ENCODE measurements around the gene MT1A. TPM values are rescaled to one million over a fixed set of nuclear protein-coding genes. Genes with fewer than 3 reads are reported as not detected.
"Not testable (repeated sequence)": the region's sequence is repeated elsewhere in the genome, so short reads cannot be mapped to it uniquely, and the experiment has no call there.

MT1A gene
- total RNA-seq, 1 donor from 2014 or later, result not detected

- peaks cover 40 to 66% (median 59%) of the 10 kb centered on the region in 3 donors for H3K27me3 ChIP-seq (ENCODE audit: control insufficient read depth in 3 of 3, insufficient read depth in 3 of 3, low read length in 3 of 3)
- not testable (repeated sequence) for H3K4me3 ChIP-seq (ENCODE audit: low read length in 3 of 3); H3K9ac ChIP-seq (ENCODE audit: low read depth in 1 of 3, low read length in 3 of 3); H3K27ac ChIP-seq (ENCODE audit: low read depth, low read length); H3K36me3 ChIP-seq (ENCODE audit: control insufficient read depth in 3 of 3, insufficient read depth in 3 of 3, low read length in 3 of 3); H3K9me3 ChIP-seq (ENCODE audit: control insufficient read depth in 3 of 3, low read length in 3 of 3)
- peaks cover 5 to 11% (median 8%) of the 10 kb centered on the region in 3 donors for H3K4me1 ChIP-seq (ENCODE audit: control insufficient read depth in 3 of 3, insufficient read depth in 3 of 3, low read length in 3 of 3)
Observed at GRCh38 chr16:56665286-56666261, 27.1 kb downstream of the MT1A start.

- H3K9me3 ChIP-seq (ENCODE audit: control insufficient read depth in 3 of 3, low read length in 3 of 3), result no peaks in the 10 kb centered on the region
- peaks cover 30 to 55% (median 49%) of the 10 kb centered on the region in 3 donors for H3K27me3 ChIP-seq (ENCODE audit: control insufficient read depth in 3 of 3, insufficient read depth in 3 of 3, low read length in 3 of 3)
- H3K4me1 ChIP-seq (ENCODE audit: control insufficient read depth in 3 of 3, insufficient read depth in 3 of 3, low read length in 3 of 3), result peaks cover under 1 to 11% (median 8%) of the 10 kb centered on the region in 3 donors
- no peaks in the 10 kb centered on the region for H3K36me3 ChIP-seq (ENCODE audit: control insufficient read depth in 3 of 3, insufficient read depth in 3 of 3, low read length in 3 of 3)
- no peak within 1 kb of the TSS for H3K27ac ChIP-seq (ENCODE audit: low read depth, low read length)
- H3K4me3 ChIP-seq (ENCODE audit: low read length in 3 of 3), result peak within 1 kb of the TSS; percentile 22 to 48 (median 35)
- H3K9ac ChIP-seq (ENCODE audit: low read depth in 1 of 3, low read length in 3 of 3), result peak within 1 kb of the TSS in 2 of 3 donors; percentile 10 to 33
Observed at GRCh38 chr16:56667581-56668571, 29.4 kb downstream of the MT1A start, which contains the start of gene MT1G. Gene MT1G (minus strand): TSS chr16:56668065. CDS start chr16:56667993, 72 bp downstream.

- Histone ChIP-seq H3K27ac (ENCODE audit: low read depth, low read length) (no peak within 1 kb of the TSS), H3K36me3 (ENCODE audit: control insufficient read depth in 3 of 3, insufficient read depth in 3 of 3, low read length in 3 of 3) (no peaks in the 10 kb centered on the region), H3K4me1 (ENCODE audit: control insufficient read depth in 3 of 3, insufficient read depth in 3 of 3, low read length in 3 of 3) (peaks cover 0 to 13% (median 9%) of the 10 kb centered on the region in 3 donors), H3K9me3 (ENCODE audit: control insufficient read depth in 3 of 3, low read length in 3 of 3) (no peaks in the 10 kb centered on the region), H3K4me3 (ENCODE audit: low read length in 3 of 3) (no peak within 1 kb of the TSS), H3K27me3 (ENCODE audit: control insufficient read depth in 3 of 3, insufficient read depth in 3 of 3, low read length in 3 of 3) (peaks cover 26 to 49% (median 46%) of the 10 kb centered on the region in 3 donors), H3K9ac (ENCODE audit: low read depth in 1 of 3, low read length in 3 of 3) (no peak within 1 kb of the TSS)
Observed at GRCh38 chr16:56669005-56669839, 30.8 kb downstream of the MT1A start, which contains the start of gene MT1H. Gene MT1H (plus strand): TSS chr16:56669814. CDS start chr16:56669885, 71 bp downstream.

- Histone ChIP-seq H3K4me1 (ENCODE audit: control insufficient read depth in 3 of 3, insufficient read depth in 3 of 3, low read length in 3 of 3) (peaks cover 0 to 14% (median 10%) of the 10 kb centered on the region in 3 donors), H3K9me3 (ENCODE audit: control insufficient read depth in 3 of 3, low read length in 3 of 3) (no peaks in the 10 kb centered on the region), H3K36me3 (ENCODE audit: control insufficient read depth in 3 of 3, insufficient read depth in 3 of 3, low read length in 3 of 3) (no peaks in the 10 kb centered on the region), H3K27me3 (ENCODE audit: control insufficient read depth in 3 of 3, insufficient read depth in 3 of 3, low read length in 3 of 3) (peaks cover 26 to 43% (median 39%) of the 10 kb centered on the region in 3 donors), H3K27ac (ENCODE audit: low read depth, low read length) (no peak overlapping the region), H3K9ac (ENCODE audit: low read depth in 1 of 3, low read length in 3 of 3) (no peak overlapping the region), H3K4me3 (ENCODE audit: low read length in 3 of 3) (no peak overlapping the region)
Observed at GRCh38 chr16:56669840-56670619, 31.6 kb downstream of the MT1A start.

GRCh38 chr16:56670620-56670934 is 32.1 kb downstream of the MT1A start:
- Histone ChIP-seq H3K27me3 (ENCODE audit: control insufficient read depth in 3 of 3, insufficient read depth in 3 of 3, low read length in 3 of 3) (peaks cover 26 to 46% (median 39%) of the 10 kb centered on the region in 3 donors), H3K27ac (ENCODE audit: low read depth, low read length) (no peak overlapping the region)

GRCh38 chr16:56671691-56672090 is 33.2 kb downstream of the MT1A start:
- not testable (repeated sequence) for H3K4me3 ChIP-seq (ENCODE audit: low read length in 3 of 3); H3K27ac ChIP-seq (ENCODE audit: low read depth, low read length); H3K36me3 ChIP-seq (ENCODE audit: control insufficient read depth in 3 of 3, insufficient read depth in 3 of 3, low read length in 3 of 3); H3K9me3 ChIP-seq (ENCODE audit: control insufficient read depth in 3 of 3, low read length in 3 of 3); H3K9ac ChIP-seq (ENCODE audit: low read depth in 1 of 3, low read length in 3 of 3)
- H3K4me1 ChIP-seq (ENCODE audit: control insufficient read depth in 3 of 3, insufficient read depth in 3 of 3, low read length in 3 of 3), result peaks cover 0 to 14% (median 14%) of the 10 kb centered on the region in 3 donors
- peaks cover 24 to 43% (median 42%) of the 10 kb centered on the region in 3 donors for H3K27me3 ChIP-seq (ENCODE audit: control insufficient read depth in 3 of 3, insufficient read depth in 3 of 3, low read length in 3 of 3)

More at GRCh38 chr16:56670620-56670934, 32.1 kb downstream of the MT1A start:
- H3K4me1 ChIP-seq (ENCODE audit: control insufficient read depth in 3 of 3, insufficient read depth in 3 of 3, low read length in 3 of 3), result peaks cover 0 to 14% (median 10%) of the 10 kb centered on the region in 3 donors
- no peak overlapping the region for H3K9ac ChIP-seq (ENCODE audit: low read depth in 1 of 3, low read length in 3 of 3)
- H3K4me3 ChIP-seq (ENCODE audit: low read length in 3 of 3), result no peak overlapping the region
- no peaks in the 10 kb centered on the region for H3K9me3 ChIP-seq (ENCODE audit: control insufficient read depth in 3 of 3, low read length in 3 of 3)
- H3K36me3 ChIP-seq (ENCODE audit: control insufficient read depth in 3 of 3, insufficient read depth in 3 of 3, low read length in 3 of 3), result no peaks in the 10 kb centered on the region

GRCh38 chr16:56672171-56672570 is 33.7 kb downstream of the MT1A start:
- Histone ChIP-seq H3K4me1 (ENCODE audit: control insufficient read depth in 3 of 3, insufficient read depth in 3 of 3, low read length in 3 of 3) (peaks cover 0 to 14% (median 14%) of the 10 kb centered on the region in 3 donors), H3K27me3 (ENCODE audit: control insufficient read depth in 3 of 3, insufficient read depth in 3 of 3, low read length in 3 of 3) (peaks cover 24 to 41% (median 40%) of the 10 kb centered on the region in 3 donors)
- H3K27ac ChIP-seq (ENCODE audit: low read depth, low read length); H3K4me3 ChIP-seq (ENCODE audit: low read length in 3 of 3); H3K9me3 ChIP-seq (ENCODE audit: control insufficient read depth in 3 of 3, low read length in 3 of 3); H3K9ac ChIP-seq (ENCODE audit: low read depth in 1 of 3, low read length in 3 of 3); H3K36me3 ChIP-seq (ENCODE audit: control insufficient read depth in 3 of 3, insufficient read depth in 3 of 3, low read length in 3 of 3): not testable (repeated sequence)

- H3K9ac ChIP-seq (ENCODE audit: low read depth in 1 of 3, low read length in 3 of 3), result no peak overlapping the region
- no peak overlapping the region for H3K4me3 ChIP-seq (ENCODE audit: low read length in 3 of 3)
- peaks cover 0 to 11% (median 9%) of the 10 kb centered on the region in 3 donors for H3K4me1 ChIP-seq (ENCODE audit: control insufficient read depth in 3 of 3, insufficient read depth in 3 of 3, low read length in 3 of 3)
- no peaks in the 10 kb centered on the region for H3K9me3 ChIP-seq (ENCODE audit: control insufficient read depth in 3 of 3, low read length in 3 of 3)
- H3K27me3 ChIP-seq (ENCODE audit: control insufficient read depth in 3 of 3, insufficient read depth in 3 of 3, low read length in 3 of 3), result peaks cover 24 to 35% (median 35%) of the 10 kb centered on the region in 3 donors
- H3K27ac ChIP-seq (ENCODE audit: low read depth, low read length), result no peak overlapping the region
- H3K36me3 ChIP-seq (ENCODE audit: control insufficient read depth in 3 of 3, insufficient read depth in 3 of 3, low read length in 3 of 3), result no peaks in the 10 kb centered on the region
Observed at GRCh38 chr16:56672761-56673536, 34.5 kb downstream of the MT1A start.
